HepG2 (cell line): ENCODE results near the gene CCL23. TPM values are rescaled to one million over a fixed set of nuclear protein-coding genes. Genes with fewer than 3 reads are reported as not detected.

Experiments used
- ATAC-seq: fragments of 200-7000 bp; cut with Tn5 transposase; 3 replicates; pipeline ENCODE4 v1.9.1; 2020; ENCODE audit warnings: mild to moderate bottlenecking, moderate library complexity
- BruUV-seq: library from RNA; stranded (reverse); fragments of 400-500 nt; replicated peaks from 2 replicates; lab custom pipeline; 2021; lab: Mats Ljungman, UMichigan
- CTCF ChIA-PET: fragments of 300-600 bp; formaldehyde crosslinking; extraction: SDS; loops from one replicate; lab custom pipeline; 2021; ENCODE audit warnings: low total read pairs, inconsistent platforms, low intra/inter-chr PET ratio; lab: Yijun Ruan, JAX
- POLR2A ChIA-PET: fragments of 350-600 bp; sonication (Branson Sonifier 250); formaldehyde crosslinking; loops from one replicate; lab custom pipeline; 2020; ENCODE audit warnings: antibody characterized with exemption, inconsistent platforms; lab: Yijun Ruan, JAX
- DNase-seq: peaks from one replicate; pipeline ENCODE4 v3.0.0-alpha.2; 2015; ENCODE audit warnings: low spot score
- FAIRE-seq: peaks from 3 replicates; lab custom pipeline; 2011; peaks lifted over from hg19 to GRCh38; lab: Jason Lieb, UNC
- H2AFZ ChIP-seq: one replicate; pipeline ENCODE4 v1.6.1; 2011; ENCODE audit warnings: low read length, inconsistent platforms
- H3K27ac ChIP-seq: fragments of 300-600 bp; 3 replicates; pipeline ENCODE4 v1.8.0; 2011; ENCODE audit warnings: mixed run types, mild to moderate bottlenecking, mixed read lengths, low read length, inconsistent platforms; ENCODE audit not compliant: insufficient read depth; ENCODE audit errors: extremely low read length
- H3K27me3 ChIP-seq, 2 experiments: fragments of 200-600 bp in 1 of 2; 2 replicates in 1 of 2; 3 replicates in 1 of 2; pipeline versions ENCODE4 v1.6.0 to v1.8.0; 2011; ENCODE audit warnings: low read length in 2 of 2, mild to moderate bottlenecking in 2 of 2, moderate library complexity in 2 of 2, inconsistent platforms in 1 of 2; ENCODE audit not compliant: insufficient read depth in 2 of 2, control insufficient read depth in 1 of 2
- H3K36me3 ChIP-seq, 2 experiments: fragments of 200-600 bp in 1 of 2; replicated peaks in 1 of 2; 2 replicates in 1 of 2; 3 replicates in 1 of 2; pipeline versions ENCODE4 v1.5.1 to v1.8.0; 2011; ENCODE audit warnings: low read length in 2 of 2, inconsistent platforms in 1 of 2; ENCODE audit not compliant: insufficient read depth in 2 of 2, control insufficient read depth in 1 of 2
- H3K4me1 ChIP-seq: 2 replicates; pipeline ENCODE4 v1.5.1; 2012; ENCODE audit warnings: low read length, inconsistent platforms; ENCODE audit not compliant: insufficient read depth
- H3K4me2 ChIP-seq: 2 replicates; pipeline ENCODE4 v1.6.0; 2011; ENCODE audit warnings: low read depth, low read length, inconsistent platforms
- H3K4me3 ChIP-seq, 3 experiments: fragments of 200-600 bp in 1 of 3; sonication (generic), shearing (Covaris generic) in 1 of 3; replicated peaks in 1 of 3; 2 replicates each; pipeline ENCODE4 v1.5.1; 2011 to 2016; ENCODE audit warnings: low read length in 3 of 3, inconsistent platforms in 2 of 3, low read depth in 2 of 3, mild to moderate bottlenecking in 2 of 3, control low read depth in 1 of 3, mixed read lengths in 1 of 3; ENCODE audit not compliant: insufficient read depth in 1 of 3
- H3K79me2 ChIP-seq: one replicate; pipeline ENCODE4 v1.6.1; 2011; ENCODE audit warnings: low read length, inconsistent platforms; ENCODE audit not compliant: insufficient read depth
- H3K9ac ChIP-seq: 2 replicates; pipeline ENCODE4 v1.6.0; 2011; ENCODE audit warnings: mild to moderate bottlenecking, low read depth, low read length, inconsistent platforms; ENCODE audit not compliant: insufficient read depth
- H3K9me3 ChIP-seq: 2 replicates; pipeline ENCODE4 v1.5.1; 2012; ENCODE audit warnings: mild to moderate bottlenecking, low read length
- H4K20me1 ChIP-seq: 2 replicates; pipeline ENCODE4 v1.6.0; 2011; ENCODE audit warnings: inconsistent platforms, mild to moderate bottlenecking, low read length, moderate library complexity; ENCODE audit not compliant: insufficient read depth
- BRCA1 ChIP-seq: sonication (generic); formaldehyde crosslinking; IDR thresholded peaks from 2 replicates; pipeline ENCODE4 v1.4.0; 2020; ENCODE audit warnings: missing genetic modification reagents
- FOXM1 ChIP-seq: sonication (generic); formaldehyde crosslinking; IDR thresholded peaks from 2 replicates; pipeline ENCODE4 v1.5.0; 2020; ENCODE audit warnings: missing genetic modification reagents
- GZF1 ChIP-seq: sonication (generic); formaldehyde crosslinking; IDR thresholded peaks from 2 replicates; pipeline ENCODE4 v1.5.1; 2020; ENCODE audit warnings: mild to moderate bottlenecking, missing genetic modification reagents
- HNF4G ChIP-seq, 2 experiments: sonication (generic) in 1 of 2; formaldehyde crosslinking in 1 of 2; IDR thresholded peaks; 2 replicates each; pipeline versions ENCODE4 v1.4.0 to v1.6.1; 2011 to 2020; ENCODE audit warnings: borderline replicate concordance in 2 of 2, low read depth in 2 of 2, mild to moderate bottlenecking in 2 of 2, low read length in 1 of 2, missing genetic modification reagents in 1 of 2, moderate library complexity in 1 of 2
- SETDB1 ChIP-seq: sonication (generic); formaldehyde crosslinking; IDR thresholded peaks from 2 replicates; pipeline ENCODE4 v1.5.1; 2020; ENCODE audit warnings: missing genetic modification reagents, mild to moderate bottlenecking, borderline replicate concordance
- SMAD3 ChIP-seq: sonication (generic); formaldehyde crosslinking; IDR thresholded peaks from 2 replicates; pipeline ENCODE4 v1.4.0; 2020; ENCODE audit warnings: missing genetic modification reagents
- SP5 ChIP-seq: IDR thresholded peaks from 2 replicates; pipeline ENCODE4 v1.6.1; 2016; ENCODE audit warnings: low read depth, borderline replicate concordance
- SRSF1 ChIP-seq: fragments of 200-400 bp; formaldehyde crosslinking; optimal IDR thresholded peaks from 2 replicates; pipeline ENCODE3; 2017; ENCODE audit warnings: mild to moderate bottlenecking, low read depth, low read length, moderate library complexity
- TAF1 ChIP-seq: sonication (generic); formaldehyde crosslinking; IDR thresholded peaks from 2 replicates; pipeline ENCODE4 v1.4.0; 2020; ENCODE audit warnings: missing genetic modification reagents
- TBX3 ChIP-seq: fragments of 450-650 bp; IDR thresholded peaks from 2 replicates; pipeline ENCODE4 v1.6.1; 2017; ENCODE audit warnings: antibody characterized with exemption, mild to moderate bottlenecking, inconsistent platforms, borderline replicate concordance
- TSC22D2 ChIP-seq: sonication (generic); formaldehyde crosslinking; IDR thresholded peaks from 2 replicates; pipeline ENCODE4 v1.5.1; 2020; ENCODE audit warnings: missing genetic modification reagents, mild to moderate bottlenecking, borderline replicate concordance
- ZNF350 ChIP-seq: sonication (generic); formaldehyde crosslinking; IDR thresholded peaks from 2 replicates; pipeline ENCODE4 v1.4.0; 2020; ENCODE audit warnings: mild to moderate bottlenecking, low read depth, missing genetic modification reagents, borderline replicate concordance
- WGBS: methylation state at CpG from one replicate; pipeline ENCODE4 v1.1.6; 2017; ENCODE audit warnings: low lambda C conversion rate; 5-methylcytosine and 5-hydroxymethylcytosine counted together
- in situ Hi-C: cut with HindIII; loops from 2 replicates; pipeline ENCODE4 v1.10.0; 2017; ENCODE audit warnings: low pct_unique_long_range_greater_than_20kb; ENCODE audit not compliant: extremely low pct_ligation_motif_present
- intact Hi-C: fragments of 100-400 bp; cut with micrococcal nuclease; formaldehyde crosslinking; loops from one replicate; pipeline ENCODE4 v1.10.0; 2022; ENCODE audit not compliant: unreplicated experiment
- polyA plus RNA-seq, 8 experiments: library from polyadenylated mRNA; depleted of rRNA in 3 of 8; stranded (reverse) in 7 of 8; unstranded in 1 of 8; fragments of >200 nt; fragmentation: Illumina TruSeq in 4 of 8; extraction: Trizol in 4 of 8; gene quantifications; 2 replicates each; pipeline versions ENCODE4 v1.2.1 to v1.2.3, GENCODE V29; 2011 to 2016; ENCODE audit warnings: low read depth in 4 of 8, missing spikeins in 1 of 8, mixed read lengths in 1 of 8; ENCODE audit not compliant: insufficient read depth in 1 of 8
- total RNA-seq, 5 experiments: library from RNA; depleted of rRNA; stranded (reverse); fragments of >200 nt; fragmentation: Illumina TruSeq; extraction: Trizol; gene quantifications; 2 replicates each; pipeline ENCODE4 v1.2.3, GENCODE V29; 2016; ENCODE audit warnings: low read depth in 1 of 5
- TF ChIP-seq, protein P1 (sequence below): sonication (generic); formaldehyde crosslinking; IDR thresholded peaks from 2 replicates; pipeline ENCODE4 v1.4.0; 2020; ENCODE audit warnings: low read depth, mild to moderate bottlenecking, missing genetic modification reagents
- TF ChIP-seq, protein P2 (sequence below): sonication (generic); formaldehyde crosslinking; IDR thresholded peaks from 2 replicates; pipeline ENCODE4 v1.5.1; 2020; ENCODE audit warnings: missing genetic modification reagents, mild to moderate bottlenecking, borderline replicate concordance
- TF ChIP-seq, protein P3 (sequence below): sonication (generic); formaldehyde crosslinking; conservative IDR thresholded peaks from 2 replicates; pipeline ENCODE4 v1.8.0; 2022; ENCODE audit warnings: low read depth, missing genetic modification reagents
- TF ChIP-seq, protein P4 (sequence below): sonication (generic); formaldehyde crosslinking; IDR thresholded peaks from 2 replicates; pipeline ENCODE4 v1.4.0; 2020; ENCODE audit warnings: mild to moderate bottlenecking, missing genetic modification reagents

The CCL23 gene
- total and polyA plus RNA-seq, 2 of the 13 experiments (the other 11 are each of a cell fraction or from before 2014, with no cell fraction given) = not detected

DNA sequence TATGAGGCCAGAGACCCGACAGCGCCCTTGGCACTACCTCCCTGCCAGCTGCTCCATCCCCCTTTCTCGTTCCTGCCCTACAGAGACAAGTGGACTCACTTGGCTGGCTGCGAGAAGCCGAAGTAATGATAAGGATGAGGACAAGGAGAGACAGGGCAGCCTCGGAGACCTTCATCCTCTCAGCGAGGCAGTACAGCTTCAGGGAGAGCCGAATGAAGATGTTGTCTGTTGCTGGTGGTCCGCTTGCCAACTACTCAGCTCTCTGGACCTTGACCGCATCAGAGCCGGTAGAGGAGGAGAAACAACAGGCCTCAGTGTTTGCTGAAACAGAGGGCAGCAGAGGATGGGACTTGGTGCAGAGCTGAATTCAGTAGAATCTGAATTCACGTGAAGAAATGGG, 36.5 kb downstream of the CCL23 start, which contains the start of gene CCL16 (continued):
- TF ChIP-seq FOXM1 (CRISPR knock-in tag) = no peak

DNA sequence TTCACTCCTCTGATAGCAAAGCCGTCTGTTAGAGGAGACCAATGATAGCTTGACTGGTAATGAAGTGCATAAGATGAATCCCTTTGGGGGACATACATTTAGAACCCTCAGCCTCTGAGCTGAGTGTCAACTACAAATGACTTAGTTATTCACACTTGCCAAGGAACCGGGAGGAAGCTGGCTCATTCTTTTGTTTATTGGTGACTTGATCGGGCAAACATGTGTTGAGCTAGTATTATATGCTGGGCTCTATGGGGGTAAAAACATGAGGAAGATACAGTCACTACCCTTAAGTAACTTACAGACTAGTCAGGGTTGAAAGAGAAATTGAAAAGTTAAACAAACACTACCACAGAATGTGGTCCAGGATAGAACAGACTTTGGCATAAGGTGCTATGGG, 39.4 kb downstream of the CCL23 start:
- 92% methylated on average over 3 of the region's 3 CpGs for WGBS
- no peak overlapping the region for H3K4me3 ChIP-seq
- no peak overlapping the region for H3K4me2 ChIP-seq
- H3K36me3 ChIP-seq = no peaks in the 10 kb centered on the region
- H4K20me1 ChIP-seq = no peaks in the 10 kb centered on the region
- ChIA-PET CTCF (no interaction called here), POLR2A (interaction anchor here (1.8 to 1.9 kb wide), 2 partner anchors 21 to 23 kb away, joined by 7 to 8 read pairs; partner anchors contain the start of gene CCL15)
- no peaks in the 10 kb centered on the region for H3K79me2 ChIP-seq
- in situ Hi-C loops (no loop called here), intact Hi-C loops (no loop called here)
- H3K27me3 ChIP-seq = no peaks in the 10 kb centered on the region; a peak in 1 of 5 replicates
- DNase-seq (no peak), ATAC-seq (no peak), FAIRE-seq (no peak)
- H3K9ac ChIP-seq = no peak overlapping the region
- no peak overlapping the region for H3K27ac ChIP-seq
- H3K9me3 ChIP-seq = no peaks in the 10 kb centered on the region
- H3K4me1 ChIP-seq = peaks cover 94% of the 10 kb centered on the region
- BruUV-seq = no TSS peak
- H2AFZ ChIP-seq = no peak overlapping the region
- TF ChIP-seq, protein P1, sequence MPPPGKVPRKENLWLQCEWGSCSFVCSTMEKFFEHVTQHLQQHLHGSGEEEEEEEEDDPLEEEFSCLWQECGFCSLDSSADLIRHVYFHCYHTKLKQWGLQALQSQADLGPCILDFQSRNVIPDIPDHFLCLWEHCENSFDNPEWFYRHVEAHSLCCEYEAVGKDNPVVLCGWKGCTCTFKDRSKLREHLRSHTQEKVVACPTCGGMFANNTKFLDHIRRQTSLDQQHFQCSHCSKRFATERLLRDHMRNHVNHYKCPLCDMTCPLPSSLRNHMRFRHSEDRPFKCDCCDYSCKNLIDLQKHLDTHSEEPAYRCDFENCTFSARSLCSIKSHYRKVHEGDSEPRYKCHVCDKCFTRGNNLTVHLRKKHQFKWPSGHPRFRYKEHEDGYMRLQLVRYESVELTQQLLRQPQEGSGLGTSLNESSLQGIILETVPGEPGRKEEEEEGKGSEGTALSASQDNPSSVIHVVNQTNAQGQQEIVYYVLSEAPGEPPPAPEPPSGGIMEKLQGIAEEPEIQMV = no peak
- TF ChIP-seq SRSF1 (no peak), ZNF350 (CRISPR knock-in tag) (no peak), HNF4G (IDR thresholded peaks at IDR 0.05; ENCODE audit: borderline replicate concordance, low read depth, low read length) (no peak), HNF4G (CRISPR knock-in tag; IDR thresholded peaks at IDR 0.05; ENCODE audit: borderline replicate concordance, low read depth) (no peak), TSC22D2 (CRISPR knock-in tag) (no peak), SP5 (CRISPR knock-in tag) (no peak), BRCA1 (CRISPR knock-in tag) (no peak), GZF1 (CRISPR knock-in tag) (no peak), TAF1 (CRISPR knock-in tag) (no peak), SMAD3 (no peak), SETDB1 (no peak), TBX3 (no peak)
- TF ChIP-seq, protein P2, sequence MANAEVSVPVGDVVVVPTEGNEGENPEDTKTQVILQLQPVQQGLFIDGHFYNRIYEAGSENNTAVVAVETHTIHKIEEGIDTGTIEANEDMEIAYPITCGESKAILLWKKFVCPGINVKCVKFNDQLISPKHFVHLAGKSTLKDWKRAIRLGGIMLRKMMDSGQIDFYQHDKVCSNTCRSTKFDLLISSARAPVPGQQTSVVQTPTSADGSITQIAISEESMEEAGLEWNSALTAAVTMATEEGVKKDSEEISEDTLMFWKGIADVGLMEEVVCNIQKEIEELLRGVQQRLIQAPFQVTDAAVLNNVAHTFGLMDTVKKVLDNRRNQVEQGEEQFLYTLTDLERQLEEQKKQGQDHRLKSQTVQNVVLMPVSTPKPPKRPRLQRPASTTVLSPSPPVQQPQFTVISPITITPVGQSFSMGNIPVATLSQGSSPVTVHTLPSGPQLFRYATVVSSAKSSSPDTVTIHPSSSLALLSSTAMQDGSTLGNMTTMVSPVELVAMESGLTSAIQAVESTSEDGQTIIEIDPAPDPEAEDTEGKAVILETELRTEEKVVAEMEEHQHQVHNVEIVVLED (CRISPR knock-in tag) = no peak
- TF ChIP-seq, protein P3, sequence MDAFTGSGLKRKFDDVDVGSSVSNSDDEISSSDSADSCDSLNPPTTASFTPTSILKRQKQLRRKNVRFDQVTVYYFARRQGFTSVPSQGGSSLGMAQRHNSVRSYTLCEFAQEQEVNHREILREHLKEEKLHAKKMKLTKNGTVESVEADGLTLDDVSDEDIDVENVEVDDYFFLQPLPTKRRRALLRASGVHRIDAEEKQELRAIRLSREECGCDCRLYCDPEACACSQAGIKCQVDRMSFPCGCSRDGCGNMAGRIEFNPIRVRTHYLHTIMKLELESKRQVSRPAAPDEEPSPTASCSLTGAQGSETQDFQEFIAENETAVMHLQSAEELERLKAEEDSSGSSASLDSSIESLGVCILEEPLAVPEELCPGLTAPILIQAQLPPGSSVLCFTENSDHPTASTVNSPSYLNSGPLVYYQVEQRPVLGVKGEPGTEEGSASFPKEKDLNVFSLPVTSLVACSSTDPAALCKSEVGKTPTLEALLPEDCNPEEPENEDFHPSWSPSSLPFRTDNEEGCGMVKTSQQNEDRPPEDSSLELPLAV = no peak
- TF ChIP-seq, protein P4, sequence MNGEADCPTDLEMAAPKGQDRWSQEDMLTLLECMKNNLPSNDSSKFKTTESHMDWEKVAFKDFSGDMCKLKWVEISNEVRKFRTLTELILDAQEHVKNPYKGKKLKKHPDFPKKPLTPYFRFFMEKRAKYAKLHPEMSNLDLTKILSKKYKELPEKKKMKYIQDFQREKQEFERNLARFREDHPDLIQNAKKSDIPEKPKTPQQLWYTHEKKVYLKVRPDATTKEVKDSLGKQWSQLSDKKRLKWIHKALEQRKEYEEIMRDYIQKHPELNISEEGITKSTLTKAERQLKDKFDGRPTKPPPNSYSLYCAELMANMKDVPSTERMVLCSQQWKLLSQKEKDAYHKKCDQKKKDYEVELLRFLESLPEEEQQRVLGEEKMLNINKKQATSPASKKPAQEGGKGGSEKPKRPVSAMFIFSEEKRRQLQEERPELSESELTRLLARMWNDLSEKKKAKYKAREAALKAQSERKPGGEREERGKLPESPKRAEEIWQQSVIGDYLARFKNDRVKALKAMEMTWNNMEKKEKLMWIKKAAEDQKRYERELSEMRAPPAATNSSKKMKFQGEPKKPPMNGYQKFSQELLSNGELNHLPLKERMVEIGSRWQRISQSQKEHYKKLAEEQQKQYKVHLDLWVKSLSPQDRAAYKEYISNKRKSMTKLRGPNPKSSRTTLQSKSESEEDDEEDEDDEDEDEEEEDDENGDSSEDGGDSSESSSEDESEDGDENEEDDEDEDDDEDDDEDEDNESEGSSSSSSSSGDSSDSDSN (CRISPR knock-in tag) = no peak
